GM18505 (cell line): Measurements from ENCODE around the gene MT1G.

ENCODE experiments used
- ATAC-seq: cut with Tn5 transposase; IDR thresholded peaks from one replicate; pipeline ENCODE4 v1.9.1; 2021; ENCODE audit not compliant: unreplicated experiment
- POLR2A ChIP-seq: IDR thresholded peaks from 4 replicates; pipeline ENCODE4 v1.6.1; 2011; ENCODE audit warnings: borderline replicate concordance; ENCODE audit not compliant: insufficient read depth, insufficient read length; ENCODE audit errors: extremely low read depth

Gene MT1G

GRCh38 chr16:56617212-56618085 lies 50.4 kb downstream of the MT1G start:
- TF ChIP-seq POLR2A: no peak
- no peak for ATAC-seq
